ENCODE data around the gene C7orf33. TPM values are rescaled to one million over a fixed set of nuclear protein-coding genes. Genes with fewer than 3 reads are reported as not detected.
"Not testable (repeated sequence)": the region's sequence is repeated elsewhere in the genome, so short reads cannot be mapped to it uniquely, and the experiment has no call there.

Gene C7orf33
- total RNA-seq, 4 donors from 2014 or later, result not detected

- H3K4me3 ChIP-seq (replicated peaks in 1 of 3), result no peak overlapping the region
- TF ChIP-seq POLR2A (IDR thresholded peaks at IDR 0.05) (no peak), CTCF (IDR thresholded peaks at IDR 0.05) (no peak)
- no peak for DNase-seq
- no peaks in the 10 kb centered on the region for H3K4me1 ChIP-seq
- H3K27ac ChIP-seq, result no peak overlapping the region
- H3K9me3 ChIP-seq, result no peaks in the 10 kb centered on the region
- H3K36me3 ChIP-seq, result no peaks in the 10 kb centered on the region
- intact Hi-C loops (cut with DNase I), result no loop called here
- no peaks in the 10 kb centered on the region for H3K27me3 ChIP-seq
- 79% methylated on average over 4 of the region's 4 CpGs for WGBS, 2 donors
Observed at GRCh38 chr7:148563583-148564274, 26.8 kb upstream of the C7orf33 start.

GRCh38 chr7:148564275-148564951 lies 26.2 kb upstream of the C7orf33 start:
- H3K27ac ChIP-seq; H3K4me3 ChIP-seq (replicated peaks in 1 of 3): not testable (repeated sequence)

GRCh38 chr7:148566736-148567135 lies 23.8 kb upstream of the C7orf33 start:
- Histone ChIP-seq H3K9me3 (no peaks in the 10 kb centered on the region), H3K4me3 (replicated peaks in 1 of 3) (no peak overlapping the region), H3K27ac (no peak overlapping the region), H3K27me3 (no peaks in the 10 kb centered on the region), H3K36me3 (no peaks in the 10 kb centered on the region), H3K4me1 (no peaks in the 10 kb centered on the region)
- DNase-seq, result no peak
- intact Hi-C loops (cut with DNase I), result no loop called here
- TF ChIP-seq POLR2A (IDR thresholded peaks at IDR 0.05) (no peak), CTCF (IDR thresholded peaks at IDR 0.05) (no peak)
- 95% methylated on average over 6 of the region's 6 CpGs for WGBS, 2 donors

More at GRCh38 chr7:148564275-148564951, 26.2 kb upstream of the C7orf33 start:
- H3K4me1 ChIP-seq; DNase-seq; H3K9me3 ChIP-seq; H3K36me3 ChIP-seq; intact Hi-C loops (cut with DNase I); H3K27me3 ChIP-seq: not testable (repeated sequence)
- 55 to 60% methylated on average over 4 of the region's 4 CpGs for WGBS, 2 donors

GRCh38 chr7:148567524-148567923 lies 23.0 kb upstream of the C7orf33 start:
- intact Hi-C loops (cut with DNase I), result no loop called here
- WGBS, 2 donors, result 58 to 72% methylated on average over 5 of the region's 5 CpGs
- Histone ChIP-seq H3K27me3 (no peaks in the 10 kb centered on the region), H3K4me3 (replicated peaks in 1 of 3) (no peak overlapping the region), H3K9me3 (no peaks in the 10 kb centered on the region), H3K4me1 (no peaks in the 10 kb centered on the region), H3K36me3 (no peaks in the 10 kb centered on the region), H3K27ac (no peak overlapping the region)
- TF ChIP-seq POLR2A (IDR thresholded peaks at IDR 0.05), result no peak
- DNase-seq, result no peak

GRCh38 chr7:148570510-148570909 lies 20.1 kb upstream of the C7orf33 start:
- WGBS, 2 donors, result 69 to 96% methylated on average over 2 of the region's 2 CpGs
- Histone ChIP-seq H3K27me3 (no peaks in the 10 kb centered on the region), H3K4me3 (replicated peaks in 1 of 3) (no peak overlapping the region), H3K9me3 (no peaks in the 10 kb centered on the region), H3K36me3 (no peaks in the 10 kb centered on the region), H3K4me1 (no peaks in the 10 kb centered on the region), H3K27ac (no peak overlapping the region)
- no peak for TF ChIP-seq POLR2A (IDR thresholded peaks at IDR 0.05)
- TF ChIP-seq CTCF (IDR thresholded peaks at IDR 0.05), result no peak
- intact Hi-C loops (cut with DNase I), result no loop called here
- DNase-seq, result no peak

- 95 to 97% methylated on average over 3 of the region's 3 CpGs for WGBS, 2 donors
- H3K27me3 ChIP-seq; intact Hi-C loops (cut with DNase I): not testable (repeated sequence)
Observed at GRCh38 chr7:148570973-148571372, 19.6 kb upstream of the C7orf33 start.

More at GRCh38 chr7:148570973-148571372, 19.6 kb upstream of the C7orf33 start:
- H3K27ac ChIP-seq; H3K9me3 ChIP-seq; H3K4me1 ChIP-seq; H3K4me3 ChIP-seq (replicated peaks in 1 of 3); H3K36me3 ChIP-seq; DNase-seq: not testable (repeated sequence)
